SK-N-SH (cell line): Measurements from ENCODE around the gene MALT1.

Experiments
- CTCF ChIP-seq: fragments of 200-600 bp; sonication (generic); IDR thresholded peaks from 2 replicates; pipeline ENCODE4 v1.6.1; 2017; ENCODE audit warnings: antibody characterized with exemption, mild to moderate bottlenecking, moderate library complexity
- EP300 ChIP-seq, 2 experiments: IDR thresholded peaks; 2 replicates each; pipeline versions ENCODE4 v1.4.0 to v1.6.1; 2012; ENCODE audit warnings: borderline replicate concordance in 1 of 2, low read depth in 1 of 2, low read length in 1 of 2
- POLR2AphosphoS5 ChIP-seq: IDR thresholded peaks from 2 replicates; pipeline ENCODE4 v1.6.1; 2012; ENCODE audit warnings: low read depth, low read length
- RAD21 ChIP-seq: IDR thresholded peaks from 2 replicates; pipeline ENCODE4 v1.6.1; 2012; ENCODE audit warnings: mild to moderate bottlenecking, low read length
- REST ChIP-seq: IDR thresholded peaks from 2 replicates; pipeline ENCODE4 v1.6.1; 2012; ENCODE audit warnings: mild to moderate bottlenecking, low read depth, low read length, moderate library complexity
- SIN3A ChIP-seq: IDR thresholded peaks from 2 replicates; pipeline ENCODE4 v1.6.1; 2012; ENCODE audit warnings: low read depth, mild to moderate bottlenecking, low read length, moderate library complexity, borderline replicate concordance
- SMC3 ChIP-seq: IDR thresholded peaks from 2 replicates; pipeline ENCODE4 v1.6.1; 2012; ENCODE audit warnings: low read depth, low read length, improper control_type of control experiment

- no peak for TF ChIP-seq SIN3A
- no peak for TF ChIP-seq RAD21
- no peak for TF ChIP-seq SMC3
- no peak for TF ChIP-seq POLR2AphosphoS5
- no peak; the same call in 1 of the 2 replicates for TF ChIP-seq CTCF
- TF ChIP-seq REST: no peak
- 0 out of 4 replicates have a peak, but pooled peaks of 1 of the 2 experiments have one; percentile 16 for TF ChIP-seq EP300 (IDR thresholded peaks at IDR 0.05; ENCODE audit: borderline replicate concordance in 1 of 2, low read depth in 1 of 2, low read length in 1 of 2)
Measured at GRCh38 chr18:58635891-58636290, 35.4 kb upstream of the MALT1 start.
